Activated CD4-positive, alpha-beta memory T cell treated with anti-CD3 and anti-CD28 coated beads for 36 hours (primary cell): ENCODE results near the gene ZNF529. TPM values are rescaled to one million over a fixed set of nuclear protein-coding genes. Genes with fewer than 3 reads are reported as not detected.
"Not testable (repeated sequence)": the region's sequence is repeated elsewhere in the genome, so short reads cannot be mapped to it uniquely, and the experiment has no call there.

ENCODE experiments used
- CTCF ChIA-PET: fragments of 350-600 bp; sonication (Branson Sonifier 250); formaldehyde crosslinking; loops from one replicate; lab custom pipeline; 2021; ENCODE audit warnings: antibody characterized with exemption, inconsistent platforms; lab: Charles Lee
- POLR2A ChIA-PET: fragments of 350-600 bp; sonication (Branson Sonifier 250); formaldehyde crosslinking; loops from one replicate; lab custom pipeline; 2021; ENCODE audit warnings: antibody characterized with exemption; lab: Charles Lee
- DNase-seq: peaks from one replicate; pipeline ENCODE4 v3.0.0-alpha.2; 2020
- H3K27ac Mint-ChIP-seq: one replicate; pipeline ENCODE4 v1.8.0; 2021; ENCODE audit warnings: mixed read lengths
- H3K27me3 Mint-ChIP-seq: one replicate; pipeline ENCODE4 v1.8.0; 2021; ENCODE audit warnings: mixed read lengths
- H3K36me3 Mint-ChIP-seq: one replicate; pipeline ENCODE4 v1.8.0; 2021; ENCODE audit warnings: mixed read lengths
- H3K4me1 Mint-ChIP-seq: one replicate; pipeline ENCODE4 v1.8.0; 2021; ENCODE audit warnings: low read depth, mixed read lengths
- H3K4me3 Mint-ChIP-seq: one replicate; pipeline ENCODE4 v1.8.0; 2021; ENCODE audit warnings: mild to moderate bottlenecking, mixed read lengths
- H3K9me3 Mint-ChIP-seq: one replicate; pipeline ENCODE4 v1.8.0; 2021; ENCODE audit warnings: mixed read lengths
- intact Hi-C: fragments of 100-400 bp; cut with micrococcal nuclease; formaldehyde crosslinking; loops from one replicate; pipeline ENCODE4 v1.15.1; 2023
- total RNA-seq, 2 experiments: library from RNA; stranded (reverse); gene quantifications; one replicate each; pipeline ENCODE4 v1.2.3, GENCODE V29; 2021

The ZNF529 gene
- 10 to 100 TPM; 14.3 to 15.4 TPM for total RNA-seq

DNA sequence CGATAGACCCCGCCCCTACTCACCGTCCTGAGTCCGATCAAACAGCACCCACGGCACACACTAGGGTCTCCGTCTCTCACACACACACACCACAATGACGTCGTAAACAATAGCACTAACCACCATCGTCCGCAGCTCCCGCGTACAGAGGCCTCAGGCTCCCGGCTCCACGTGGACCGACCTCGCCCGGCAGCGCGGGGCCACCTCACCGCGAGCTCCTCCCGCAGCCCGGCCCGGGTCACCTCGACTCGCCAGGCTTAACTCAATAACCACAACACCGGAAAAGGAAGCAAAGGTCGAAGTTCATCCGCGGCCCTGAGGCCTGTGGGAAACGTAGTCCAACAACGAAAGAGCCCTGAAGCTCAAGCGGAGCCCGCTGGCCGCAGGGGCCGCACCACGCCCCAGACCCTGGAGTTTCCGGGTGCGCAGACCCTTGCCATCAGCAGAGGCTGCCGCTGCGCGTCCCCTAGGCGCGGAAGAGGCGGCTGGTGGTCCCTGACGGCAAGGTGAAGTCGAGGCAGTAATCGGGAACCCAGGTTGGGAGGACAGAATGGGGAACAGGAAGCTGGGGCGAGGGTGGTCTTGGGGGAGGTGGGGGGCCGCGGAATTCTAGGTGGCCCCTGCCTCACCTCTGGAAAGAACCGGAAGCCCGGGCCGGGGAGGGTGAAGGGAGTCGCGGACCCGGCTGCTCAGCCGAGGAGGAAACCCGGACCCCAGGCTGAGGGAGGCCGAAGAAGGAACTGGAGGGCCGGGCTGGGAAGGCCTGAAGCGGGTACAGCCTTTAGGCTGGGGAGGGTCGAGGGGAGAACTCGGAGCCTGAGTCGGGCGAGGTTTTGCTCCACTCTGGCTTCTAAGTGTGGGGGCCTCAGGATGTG lies at the start of gene ZNF529:
Gene ZNF529, minus strand, starts transcription at position 273 of the 875 bp plus-strand sequence. CDS start 946 bp downstream, outside the sequence.
- DNase-seq, result peak; percentile 92
- ChIA-PET CTCF (interaction anchor here (1.3 kb wide), 1 partner anchor 45 kb away, joined by 4 read pairs; the partner anchor contains the start of gene ZNF260), POLR2A (interaction anchor here (0.7 to 2.6 kb wide), 5 partner anchors 32 to 1022 kb away, joined by 3 to 20 read pairs (median 5); partner anchors contain the start of genes ZNF345, ZNF382, ZNF420 and ZNF540)
- peak within 1 kb of the TSS; percentile 92 for H3K27ac Mint-ChIP-seq
- intact Hi-C loops, result loop anchor here (1.0 to 5.0 kb wide), 6 partner anchors 31 to 266 kb away; partner anchors contain the start of genes ZFP14, ZNF260, ZNF461 and ZNF566
- peak within 1 kb of the TSS; percentile 87 for H3K4me3 Mint-ChIP-seq
- H3K4me1 Mint-ChIP-seq, result peaks cover 32% of the 10 kb centered on the region
- no peaks in the 10 kb centered on the region for H3K27me3 Mint-ChIP-seq
- peaks cover 57% of the 10 kb centered on the region for H3K36me3 Mint-ChIP-seq
- H3K9me3 Mint-ChIP-seq, result peaks cover 7% of the 10 kb centered on the region

- intact Hi-C loops, result loop anchor here (1.0 to 10.0 kb wide), 6 partner anchors 78 to 391 kb away; partner anchors contain the start of genes ZNF146, ZNF260, ZNF345 and ZNF565
- Mint-ChIP-seq H3K36me3 (peaks cover 46% of the 10 kb centered on the region), H3K27ac (peak overlapping the region; percentile 95), H3K4me3 (peak overlapping the region; percentile 92), H3K27me3 (no peaks in the 10 kb centered on the region), H3K9me3 (peaks cover 22% of the 10 kb centered on the region), H3K4me1 (peaks cover 24% of the 10 kb centered on the region)
- ChIA-PET POLR2A (interaction anchor here (1.2 to 1.9 kb wide), 6 partner anchors 33 to 472 kb away, joined by 5 to 20 read pairs (median 7); partner anchors contain the start of genes ZNF146, ZNF345, ZNF420 and ZNF461), CTCF (interaction anchor here (1.2 kb wide), 1 partner anchor 117 kb away, joined by 3 read pairs; the partner anchor contains the start of gene ZNF566)
- DNase-seq, result no peak
Measured at GRCh38 chr19:36605877-36606478, 32.9 kb upstream of the ZNF529 start.

- peaks cover 22% of the 10 kb centered on the region for H3K9me3 Mint-ChIP-seq
- intact Hi-C loops, result loop anchor here (1.0 to 10.0 kb wide), 6 partner anchors 77 to 390 kb away; partner anchors contain the start of genes ZNF146, ZNF260, ZNF345 and ZNF565
- ChIA-PET POLR2A (interaction anchor here (0.6 to 1.9 kb wide), 9 partner anchors 32 to 862 kb away, joined by 3 to 20 read pairs (median 5); partner anchors contain the start of genes ZFP14, ZNF146, ZNF345 and ZNF420), CTCF (interaction anchor here (0.8 to 1.2 kb wide), 4 partner anchors 116 to 955 kb away, joined by 3 to 4 read pairs (median 3); partner anchors contain the start of genes ZNF146, ZNF565 and ZNF566)
- peaks cover 24% of the 10 kb centered on the region for H3K4me1 Mint-ChIP-seq
- DNase-seq, result peak; percentile 90
- H3K27ac Mint-ChIP-seq, result peak within 1 kb of the TSS; percentile 95
- H3K36me3 Mint-ChIP-seq, result peaks cover 43% of the 10 kb centered on the region
- H3K27me3 Mint-ChIP-seq, result no peaks in the 10 kb centered on the region
- H3K4me3 Mint-ChIP-seq, result peak within 1 kb of the TSS; percentile 92
Measured at GRCh38 chr19:36605101-36605876, 32.2 kb upstream of the ZNF529 start, which contains the start of gene ZNF382. Gene ZNF382 (plus strand): TSS chr19:36605313. CDS start chr19:36609915, 4,602 bp downstream.

GRCh38 chr19:36604656-36605100 lies 31.6 kb upstream of the ZNF529 start:
- H3K27ac Mint-ChIP-seq, result peak overlapping the region; percentile 95
- H3K36me3 Mint-ChIP-seq, result peaks cover 36% of the 10 kb centered on the region
- ChIA-PET CTCF (interaction anchor here (0.8 to 1.2 kb wide), 4 partner anchors 115 to 956 kb away, joined by 3 to 4 read pairs (median 3); partner anchors contain the start of genes ZNF146, ZNF565 and ZNF566), POLR2A (interaction anchor here (0.6 to 1.9 kb wide), 9 partner anchors 31 to 863 kb away, joined by 3 to 20 read pairs (median 5); partner anchors contain the start of genes ZFP14, ZNF146, ZNF345 and ZNF420)
- peak; percentile 94 for DNase-seq
- peaks cover 24% of the 10 kb centered on the region for H3K4me1 Mint-ChIP-seq
- peaks cover 21% of the 10 kb centered on the region for H3K9me3 Mint-ChIP-seq
- H3K4me3 Mint-ChIP-seq, result peak overlapping the region; percentile 92
- intact Hi-C loops, result loop anchor here (1.0 to 10.0 kb wide), 7 partner anchors 31 to 390 kb away; partner anchors contain the start of genes ZNF146, ZNF260, ZNF345 and ZNF529
- no peaks in the 10 kb centered on the region for H3K27me3 Mint-ChIP-seq

- H3K4me1 Mint-ChIP-seq, result peaks cover 24% of the 10 kb centered on the region
- H3K27me3 Mint-ChIP-seq, H3K9me3 Mint-ChIP-seq, DNase-seq, POLR2A ChIA-PET, H3K4me3 Mint-ChIP-seq, H3K27ac Mint-ChIP-seq, CTCF ChIA-PET: not testable (repeated sequence)
- intact Hi-C loops, result loop anchor here (10.0 kb wide), 1 partner anchor 252 kb away; the partner anchor contains the start of gene ZNF345
- peaks cover 26% of the 10 kb centered on the region for H3K36me3 Mint-ChIP-seq
Measured at GRCh38 chr19:36602681-36603080, 29.6 kb upstream of the ZNF529 start.

DNA sequence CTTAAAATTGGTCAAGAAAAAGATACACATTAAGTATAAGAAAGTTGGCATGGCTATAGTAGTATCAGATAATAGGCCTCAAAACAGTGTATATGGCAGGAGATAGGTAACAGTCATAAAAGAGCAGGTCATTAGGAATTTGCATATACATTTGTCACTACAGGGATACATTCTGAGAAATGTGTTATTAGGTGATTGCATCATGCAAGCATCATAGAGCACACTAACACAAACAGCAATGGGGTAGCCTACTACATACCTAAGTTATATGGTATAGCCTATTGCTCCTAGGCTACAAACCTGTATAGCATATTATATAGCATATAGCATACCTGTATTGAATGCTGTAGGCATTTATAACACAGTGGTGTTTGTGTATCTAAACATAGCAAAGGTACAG lies 6.2 kb upstream of the ZNF529 start:
- H3K36me3 Mint-ChIP-seq, result peaks cover 68% of the 10 kb centered on the region
- no peak for DNase-seq
- CTCF ChIA-PET, result no interaction called here
- H3K27me3 Mint-ChIP-seq, result no peaks in the 10 kb centered on the region
- POLR2A ChIA-PET, result no interaction called here
- H3K4me1 Mint-ChIP-seq, result peaks cover 8% of the 10 kb centered on the region
- intact Hi-C loops, result no loop called here
- H3K27ac Mint-ChIP-seq, result no peak overlapping the region
- no peak overlapping the region for H3K4me3 Mint-ChIP-seq
- peaks cover 33% of the 10 kb centered on the region for H3K9me3 Mint-ChIP-seq

DNA sequence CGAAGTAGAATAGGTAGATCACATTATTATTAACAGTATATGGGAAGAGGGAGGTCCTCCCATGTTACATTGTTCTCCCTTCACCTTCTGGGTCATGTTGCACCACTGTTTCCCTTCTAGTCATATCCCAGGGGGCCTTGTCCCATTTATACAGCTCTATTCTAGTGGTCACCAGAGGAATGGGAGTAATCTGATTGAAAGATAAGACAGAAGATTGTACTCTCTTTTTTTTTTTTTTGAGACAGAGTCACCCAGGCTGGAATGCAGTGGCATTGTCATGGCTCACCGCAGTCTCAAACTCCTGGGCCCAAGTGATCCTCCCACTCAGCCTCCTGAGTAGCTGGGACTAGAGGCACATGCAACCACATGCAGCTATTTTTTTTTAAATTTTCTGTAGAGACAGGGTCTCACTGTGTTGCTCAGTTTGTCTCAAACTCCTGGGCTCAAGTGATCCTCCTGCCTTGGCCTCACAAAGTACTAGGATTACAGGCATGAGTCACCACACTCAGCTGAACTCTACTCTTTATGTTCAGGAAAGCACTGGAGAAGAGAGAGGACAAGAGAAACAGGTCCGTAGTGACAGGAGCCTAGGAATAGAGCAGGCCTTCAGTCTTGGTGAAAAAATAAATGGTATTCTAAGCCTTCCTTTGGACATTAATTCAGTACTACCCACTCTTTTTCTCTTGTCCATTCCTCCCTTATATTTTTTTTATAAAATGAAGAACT lies 4.3 kb upstream of the ZNF529 start:
- POLR2A ChIA-PET, result no interaction called here
- H3K27me3 Mint-ChIP-seq, result no peaks in the 10 kb centered on the region
- H3K9me3 Mint-ChIP-seq, result peaks cover 20% of the 10 kb centered on the region
- no peak overlapping the region for H3K4me3 Mint-ChIP-seq
- no peak for DNase-seq
- H3K36me3 Mint-ChIP-seq, result peaks cover 62% of the 10 kb centered on the region
- intact Hi-C loops, result no loop called here
- H3K4me1 Mint-ChIP-seq, result peaks cover 21% of the 10 kb centered on the region
- CTCF ChIA-PET, result no interaction called here
- H3K27ac Mint-ChIP-seq, result no peak overlapping the region

GRCh38 chr19:36574741-36575140 lies 1.6 kb upstream of the ZNF529 start:
- H3K9me3 Mint-ChIP-seq, result peaks cover 10% of the 10 kb centered on the region
- CTCF ChIA-PET, result interaction anchor here (0.5 kb wide), 1 partner anchor 44 kb away, joined by 3 read pairs; no protein-coding TSS in a partner anchor
- peak overlapping the region; percentile 87 for H3K4me3 Mint-ChIP-seq
- no peak for DNase-seq
- no peak overlapping the region for H3K27ac Mint-ChIP-seq
- POLR2A ChIA-PET, result interaction anchor here (2.6 kb wide), 1 partner anchor 86 kb away, joined by 12 read pairs; the partner anchor contains the start of gene ZNF566
- no peaks in the 10 kb centered on the region for H3K27me3 Mint-ChIP-seq
- peaks cover 53% of the 10 kb centered on the region for H3K36me3 Mint-ChIP-seq
- H3K4me1 Mint-ChIP-seq, result peaks cover 30% of the 10 kb centered on the region
- intact Hi-C loops, result loop anchor here (5.0 kb wide), 2 partner anchors 93 to 197 kb away; partner anchors contain the start of genes ZFP14 and ZNF461

GRCh38 chr19:36573895-36574720 lies 1.0 kb upstream of the ZNF529 start:
- POLR2A ChIA-PET, result interaction anchor here (1.2 to 2.6 kb wide), 4 partner anchors 31 to 504 kb away, joined by 5 to 20 read pairs (median 8); partner anchors contain the start of genes ZNF345, ZNF382, ZNF420 and ZNF566
- Mint-ChIP-seq H3K27me3 (no peaks in the 10 kb centered on the region), H3K4me3 (peak overlapping the region; percentile 87), H3K27ac (peak overlapping the region; percentile 92), H3K4me1 (peaks cover 31% of the 10 kb centered on the region), H3K9me3 (peaks cover 8% of the 10 kb centered on the region), H3K36me3 (peaks cover 55% of the 10 kb centered on the region)
- intact Hi-C loops, result loop anchor here (1.0 to 5.0 kb wide), 6 partner anchors 30 to 265 kb away; partner anchors contain the start of genes ZFP14, ZNF260, ZNF461 and ZNF566
- no peak for DNase-seq
- CTCF ChIA-PET, result interaction anchor here (1.3 kb wide), 1 partner anchor 46 kb away, joined by 4 read pairs; the partner anchor contains the start of gene ZNF260
